ENCODE measurements around the gene DPYSL5. TPM values are rescaled to one million over a fixed set of nuclear protein-coding genes. Genes with fewer than 3 reads are reported as not detected.

Gene DPYSL5
- polyA plus RNA-seq, 3 donors from 2014 or later: not detected

GRCh38 chr2:26818255-26818654, 29.7 kb upstream of the DPYSL5 start:
- H3K4me1 Mint-ChIP-seq: no peaks in the 10 kb centered on the region
- no peak overlapping the region for H3K27ac Mint-ChIP-seq
- DNase-seq: no peak
- no peaks in the 10 kb centered on the region for H3K36me3 Mint-ChIP-seq
- H3K4me3 Mint-ChIP-seq: no peak overlapping the region
- peaks cover 4 to 21% (median 14%) of the 10 kb centered on the region in 3 donors for H3K27me3 Mint-ChIP-seq (ENCODE audit: low read depth in 3 of 3)
- peaks cover 0 to 1% (median 0%) of the 10 kb centered on the region in 6 donors for H3K9me3 Mint-ChIP-seq

GRCh38 chr2:26818972-26819371, 29.0 kb upstream of the DPYSL5 start:
- Mint-ChIP-seq H3K4me1 (no peaks in the 10 kb centered on the region), H3K27me3 (ENCODE audit: low read depth in 3 of 3) (peaks cover 8 to 21% (median 14%) of the 10 kb centered on the region in 3 donors), H3K4me3 (no peak overlapping the region), H3K9me3 (peaks cover 0 to under 1% (median 0%) of the 10 kb centered on the region in 6 donors), H3K36me3 (no peaks in the 10 kb centered on the region), H3K27ac (no peak overlapping the region)
- no peak for DNase-seq

- Mint-ChIP-seq H3K4me3 (no peak overlapping the region), H3K27me3 (ENCODE audit: low read depth in 3 of 3) (peaks cover 6 to 12% (median 12%) of the 10 kb centered on the region in 3 donors), H3K27ac (no peak overlapping the region), H3K4me1 (no peaks in the 10 kb centered on the region), H3K9me3 (no peaks in the 10 kb centered on the region), H3K36me3 (no peaks in the 10 kb centered on the region)
- no peak for DNase-seq
Measured at GRCh38 chr2:26820932-26821331, 27.0 kb upstream of the DPYSL5 start.

- Mint-ChIP-seq H3K9me3 (no peaks in the 10 kb centered on the region), H3K4me1 (no peaks in the 10 kb centered on the region), H3K4me3 (no peak overlapping the region), H3K27ac (no peak overlapping the region), H3K27me3 (ENCODE audit: low read depth in 3 of 3) (peaks cover 4 to 10% (median 4%) of the 10 kb centered on the region in 3 donors), H3K36me3 (no peaks in the 10 kb centered on the region)
- DNase-seq: no peak
Measured at GRCh38 chr2:26822877-26823276, 25.1 kb upstream of the DPYSL5 start.

- H3K9me3 Mint-ChIP-seq: peaks cover 0 to 2% (median 0%) of the 10 kb centered on the region in 6 donors
- no peak for DNase-seq
- H3K4me1 Mint-ChIP-seq: no peaks in the 10 kb centered on the region
- H3K27ac Mint-ChIP-seq: no peak overlapping the region
- no peak overlapping the region for H3K4me3 Mint-ChIP-seq
- peaks cover 0 to 16% (median 6%) of the 10 kb centered on the region in 3 donors for H3K27me3 Mint-ChIP-seq (ENCODE audit: low read depth in 3 of 3)
- no peaks in the 10 kb centered on the region for H3K36me3 Mint-ChIP-seq
Measured at GRCh38 chr2:26838121-26838906, 9.6 kb upstream of the DPYSL5 start.

- peaks cover 3 to 18% (median 11%) of the 10 kb centered on the region in 3 donors for H3K27me3 Mint-ChIP-seq (ENCODE audit: low read depth in 3 of 3)
- no peak overlapping the region for H3K4me3 Mint-ChIP-seq
- peaks cover 0 to 2% (median 0%) of the 10 kb centered on the region in 6 donors for H3K9me3 Mint-ChIP-seq
- DNase-seq: no peak
- H3K27ac Mint-ChIP-seq: no peak overlapping the region
- peaks cover 0 to 2% of the 10 kb centered on the region in 2 donors for H3K4me1 Mint-ChIP-seq
- H3K36me3 Mint-ChIP-seq: no peaks in the 10 kb centered on the region
Measured at GRCh38 chr2:26840937-26841610, 6.9 kb upstream of the DPYSL5 start.

- no peak overlapping the region for H3K4me3 Mint-ChIP-seq
- peaks cover 0 to 2% (median 0%) of the 10 kb centered on the region in 6 donors for H3K9me3 Mint-ChIP-seq
- DNase-seq: no peak
- no peak overlapping the region for H3K27ac Mint-ChIP-seq
- H3K36me3 Mint-ChIP-seq: no peaks in the 10 kb centered on the region
- H3K4me1 Mint-ChIP-seq: peaks cover 7 to 12% of the 10 kb centered on the region in 2 donors
- peaks cover 12 to 22% (median 17%) of the 10 kb centered on the region in 3 donors for H3K27me3 Mint-ChIP-seq (ENCODE audit: low read depth in 3 of 3)
Measured at GRCh38 chr2:26843041-26843440, 4.9 kb upstream of the DPYSL5 start.

GRCh38 chr2:26845021-26845420, 2.9 kb upstream of the DPYSL5 start:
- Mint-ChIP-seq H3K36me3 (no peaks in the 10 kb centered on the region), H3K27me3 (ENCODE audit: low read depth in 3 of 3) (peaks cover 12 to 20% (median 17%) of the 10 kb centered on the region in 3 donors), H3K4me3 (no peak overlapping the region), H3K9me3 (no peaks in the 10 kb centered on the region), H3K4me1 (peaks cover 10 to 12% of the 10 kb centered on the region in 2 donors), H3K27ac (no peak overlapping the region)
- DNase-seq: no peak

- Mint-ChIP-seq H3K9me3 (no peaks in the 10 kb centered on the region), H3K36me3 (no peaks in the 10 kb centered on the region), H3K27ac (no peak overlapping the region), H3K27me3 (ENCODE audit: low read depth in 3 of 3) (peaks cover 11 to 27% (median 20%) of the 10 kb centered on the region in 3 donors), H3K4me3 (peak overlapping the region; percentile 54 to 76 (median 65)), H3K4me1 (peaks cover 11 to 12% of the 10 kb centered on the region in 2 donors)
- peak; percentile 24 to 42 (median 31) for DNase-seq
Measured at GRCh38 chr2:26846334-26847306, 1.3 kb upstream of the DPYSL5 start.

GRCh38 chr2:26847307-26847654, 651 bp upstream of the DPYSL5 start:
- Mint-ChIP-seq H3K9me3 (no peaks in the 10 kb centered on the region), H3K36me3 (no peaks in the 10 kb centered on the region), H3K27ac (no peak overlapping the region), H3K4me3 (peak overlapping the region; percentile 12 to 66 (median 42)), H3K4me1 (peaks cover 11 to 12% of the 10 kb centered on the region in 2 donors), H3K27me3 (ENCODE audit: low read depth in 3 of 3) (peaks cover 14 to 25% (median 23%) of the 10 kb centered on the region in 3 donors)
- no peak for DNase-seq

GRCh38 chr2:26848336-26849055, 564 bp downstream of the DPYSL5 start:
- no peak for DNase-seq

GRCh38 chr2:26849056-26849999, 1.4 kb downstream of the DPYSL5 start:
- Mint-ChIP-seq H3K27ac (no peak overlapping the region), H3K4me3 (peak overlapping the region in 4 of 5 donors; percentile 10 to 45 (median 28)), H3K9me3 (no peaks in the 10 kb centered on the region), H3K36me3 (no peaks in the 10 kb centered on the region), H3K4me1 (peaks cover 11 to 12% of the 10 kb centered on the region in 2 donors), H3K27me3 (ENCODE audit: low read depth in 3 of 3) (peaks cover 15 to 21% (median 21%) of the 10 kb centered on the region in 3 donors)
- no peak for DNase-seq

More at GRCh38 chr2:26848336-26849055, 564 bp downstream of the DPYSL5 start:
- Mint-ChIP-seq H3K27ac (no peak overlapping the region), H3K4me1 (peaks cover 11 to 12% of the 10 kb centered on the region in 2 donors), H3K36me3 (no peaks in the 10 kb centered on the region), H3K27me3 (ENCODE audit: low read depth in 3 of 3) (peaks cover 15 to 23% (median 22%) of the 10 kb centered on the region in 3 donors), H3K4me3 (peak overlapping the region in 2 of 5 donors; percentile 10 to 42), H3K9me3 (no peaks in the 10 kb centered on the region)
